GM19372 (cell line): ENCODE results near the gene TRIM5.
"Not testable (repeated sequence)": the region's sequence is repeated elsewhere in the genome, so short reads cannot be mapped to it uniquely, and the experiment has no call there.

Experiments
- ATAC-seq: cut with Tn5 transposase; IDR thresholded peaks from one replicate; pipeline ENCODE4 v1.9.1; 2021; ENCODE audit warnings: mild to moderate bottlenecking, low read depth, moderate library complexity; ENCODE audit not compliant: unreplicated experiment

The TRIM5 gene

GRCh38 chr11:5684646-5685362 is at the start of gene TRIM5:
TSS of gene TRIM5 (minus strand) at chr11:5685074. CDS start at chr11:5680177, 4,897 bp downstream.
- ATAC-seq: peak; percentile 70

- no peak for ATAC-seq
Observed at GRCh38 chr11:5727691-5728090, 42.8 kb upstream of the TRIM5 start.

GRCh38 chr11:5726351-5726750 is 41.5 kb upstream of the TRIM5 start:
- no peak for ATAC-seq

GRCh38 chr11:5722622-5723021 is 37.7 kb upstream of the TRIM5 start:
- ATAC-seq: no peak

- ATAC-seq: no peak
Observed at GRCh38 chr11:5719703-5720495, 35.0 kb upstream of the TRIM5 start.

- not testable (repeated sequence) for ATAC-seq
Observed at GRCh38 chr11:5716518-5716917, 31.6 kb upstream of the TRIM5 start.

GRCh38 chr11:5713695-5714094 is 28.8 kb upstream of the TRIM5 start:
- ATAC-seq: no peak

GRCh38 chr11:5712507-5712906 is 27.6 kb upstream of the TRIM5 start:
- ATAC-seq: no peak

GRCh38 chr11:5705688-5706087 is 20.8 kb upstream of the TRIM5 start:
- ATAC-seq: no peak

GRCh38 chr11:5703741-5704536 is 19.1 kb upstream of the TRIM5 start:
- peak; percentile 57 for ATAC-seq

GRCh38 chr11:5701055-5701577 is 16.2 kb upstream of the TRIM5 start:
- ATAC-seq: no peak

- no peak for ATAC-seq
Observed at GRCh38 chr11:5700421-5701054, 15.7 kb upstream of the TRIM5 start.

GRCh38 chr11:5698281-5698680 is 13.4 kb upstream of the TRIM5 start:
- ATAC-seq: no peak

- ATAC-seq: no peak
Observed at GRCh38 chr11:5696210-5696609, 11.3 kb upstream of the TRIM5 start.

GRCh38 chr11:5695580-5695979 is 10.7 kb upstream of the TRIM5 start:
- ATAC-seq: no peak

GRCh38 chr11:5694642-5695041 is 9.8 kb upstream of the TRIM5 start:
- no peak for ATAC-seq

- no peak for ATAC-seq
Observed at GRCh38 chr11:5691964-5692361, 7.1 kb upstream of the TRIM5 start.

- not testable (repeated sequence) for ATAC-seq
Observed at GRCh38 chr11:5691238-5691963, 6.5 kb upstream of the TRIM5 start.

- ATAC-seq: no peak
Observed at GRCh38 chr11:5690736-5691135, 5.9 kb upstream of the TRIM5 start.

- no peak for ATAC-seq
Observed at GRCh38 chr11:5690216-5690615, 5.3 kb upstream of the TRIM5 start.
